WTC11 (cell line): ENCODE results near the gene FASN. TPM values are rescaled to one million over a fixed set of nuclear protein-coding genes. Genes with fewer than 3 reads are reported as not detected.

Experiments used
- ATAC-seq: fragments of 200-7000 bp; cut with Tn5 transposase; 2 replicates; pipeline ENCODE4 v1.10.0; 2021; ENCODE audit warnings: mild to moderate bottlenecking, moderate library complexity
- CTCF ChIA-PET: fragments of 300-600 bp; sonication (Branson Sonifier 250); formaldehyde crosslinking; loops from one replicate; lab custom pipeline; 2021; ENCODE audit warnings: antibody characterized with exemption; lab: Charles Lee
- POLR2A ChIA-PET: fragments of 350-600 bp; sonication (Branson Sonifier 250); formaldehyde crosslinking; loops from one replicate; lab custom pipeline; 2021; ENCODE audit warnings: antibody characterized with exemption; lab: Charles Lee
- DNase-seq: peaks from one replicate; pipeline ENCODE4 v3.0.0; 2021; ENCODE audit warnings: low spot score
- H3K27ac Mint-ChIP-seq: 2 replicates; pipeline ENCODE4 v1.8.0; 2021; ENCODE audit warnings: mixed read lengths
- H3K27me3 Mint-ChIP-seq: 2 replicates; pipeline ENCODE4 v1.8.0; 2021; ENCODE audit warnings: low read depth, mild to moderate bottlenecking, moderate library complexity, mixed read lengths
- H3K36me3 Mint-ChIP-seq: 2 replicates; pipeline ENCODE4 v1.8.0; 2021; ENCODE audit warnings: mixed read lengths
- H3K4me1 Mint-ChIP-seq: 2 replicates; pipeline ENCODE4 v1.8.0; 2022; ENCODE audit warnings: mixed read lengths
- H3K4me3 Mint-ChIP-seq: 2 replicates; pipeline ENCODE4 v1.8.0; 2021; ENCODE audit warnings: mild to moderate bottlenecking, moderate library complexity, mixed read lengths
- H3K9me3 Mint-ChIP-seq: 2 replicates; pipeline ENCODE4 v1.8.0; 2021; ENCODE audit warnings: mixed read lengths
- AR ChIP-seq: fragments of 250-450 bp; sonication (Bioruptor Pico); IDR thresholded peaks from 2 replicates; pipeline ENCODE4 v1.9.0; 2021; ENCODE audit warnings: mild to moderate bottlenecking
- CDX4 ChIP-seq: fragments of 250-450 bp; sonication (Bioruptor Pico); IDR thresholded peaks from 2 replicates; pipeline ENCODE4 v1.9.0; 2021; ENCODE audit warnings: moderate library complexity, mild to moderate bottlenecking, inconsistent platforms, borderline replicate concordance
- E2F1 ChIP-seq: sonication (generic); formaldehyde crosslinking; IDR thresholded peaks from 2 replicates; pipeline ENCODE4 v1.8.0; 2022; ENCODE audit warnings: mild to moderate bottlenecking, missing genetic modification reagents
- EMX1 ChIP-seq: fragments of 250-450 bp; sonication (Bioruptor Pico); IDR thresholded peaks from 2 replicates; pipeline ENCODE4 v1.8.0; 2021; ENCODE audit warnings: mild to moderate bottlenecking
- ERG ChIP-seq: fragments of 250-450 bp; sonication (Bioruptor Pico); IDR thresholded peaks from 2 replicates; pipeline ENCODE4 v1.8.0; 2021; ENCODE audit warnings: mild to moderate bottlenecking
- HMGA2 ChIP-seq: fragments of 250-450 bp; sonication (Bioruptor Pico); IDR thresholded peaks from 2 replicates; pipeline ENCODE4 v1.4.0; 2021; ENCODE audit warnings: mild to moderate bottlenecking, moderate library complexity
- MAX ChIP-seq: sonication (generic); formaldehyde crosslinking; IDR thresholded peaks from 2 replicates; pipeline ENCODE4 v1.8.0; 2022; ENCODE audit warnings: mild to moderate bottlenecking, missing genetic modification reagents
- MYBL2 ChIP-seq: sonication (generic); formaldehyde crosslinking; IDR thresholded peaks from 2 replicates; pipeline ENCODE4 v1.8.1; 2023; ENCODE audit warnings: mild to moderate bottlenecking, moderate library complexity, missing genetic modification reagents
- NFATC4 ChIP-seq: fragments of 250-450 bp; sonication (Bioruptor Pico); IDR thresholded peaks from 2 replicates; pipeline ENCODE4 v1.9.0; 2021; ENCODE audit warnings: mild to moderate bottlenecking
- TCF7 ChIP-seq: sonication (generic); formaldehyde crosslinking; IDR thresholded peaks from 2 replicates; pipeline ENCODE4 v1.8.0; 2022; ENCODE audit warnings: mild to moderate bottlenecking, low read depth, missing genetic modification reagents, moderate library complexity
- ZBTB21 ChIP-seq: sonication (generic); formaldehyde crosslinking; IDR thresholded peaks from 2 replicates; pipeline ENCODE4 v1.8.1; 2023; ENCODE audit warnings: mild to moderate bottlenecking, missing genetic modification reagents, borderline replicate concordance
- ZNF263 ChIP-seq: sonication (generic); formaldehyde crosslinking; IDR thresholded peaks from 2 replicates; pipeline ENCODE4 v1.8.1; 2022; ENCODE audit warnings: low read depth, mild to moderate bottlenecking, moderate library complexity, missing genetic modification reagents
- ZNF317 ChIP-seq: sonication (generic); formaldehyde crosslinking; IDR thresholded peaks from 2 replicates; pipeline ENCODE4 v1.8.1; 2023; ENCODE audit warnings: low read depth, mild to moderate bottlenecking, moderate library complexity, missing genetic modification reagents, borderline replicate concordance
- ZNF416 ChIP-seq: fragments of 250-450 bp; sonication (Bioruptor Pico); IDR thresholded peaks from 2 replicates; pipeline ENCODE4 v1.9.0; 2021; ENCODE audit warnings: mild to moderate bottlenecking, inconsistent platforms
- ZNF423 ChIP-seq: fragments of 250-450 bp; sonication (Bioruptor Pico); IDR thresholded peaks from 2 replicates; pipeline ENCODE4 v2.1.2; 2022; ENCODE audit warnings: mild to moderate bottlenecking, moderate library complexity
- ZNF512 ChIP-seq: sonication (generic); formaldehyde crosslinking; IDR thresholded peaks from 2 replicates; pipeline ENCODE4 v1.8.1; 2022; ENCODE audit warnings: missing genetic modification reagents, borderline replicate concordance
- ZNF671 ChIP-seq: fragments of 250-450 bp; sonication (Bioruptor Pico); IDR thresholded peaks from 2 replicates; pipeline ENCODE4 v1.8.0; 2021; ENCODE audit warnings: mild to moderate bottlenecking
- total RNA-seq: library from RNA; stranded (reverse); gene quantifications from 3 replicates; pipeline ENCODE4 v1.2.3, GENCODE V29; 2021

The FASN gene
- total RNA-seq, 1 experiment from 2014 or later, result 742 TPM

GRCh38 chr17:82076018-82076784 is 21.8 kb downstream of the FASN start:
- Mint-ChIP-seq H3K36me3 (peaks cover 9% of the 10 kb centered on the region), H3K27ac (peak overlapping the region; percentile 82), H3K9me3 (no peaks in the 10 kb centered on the region), H3K4me3 (no peak overlapping the region), H3K4me1 (no peaks in the 10 kb centered on the region), H3K27me3 (peaks cover 15% of the 10 kb centered on the region)
- TF ChIP-seq MAX (CRISPR knock-in tag) (no peak), ZNF423 (CRISPR knock-in tag) (no peak), HMGA2 (no peak), ZNF317 (CRISPR knock-in tag) (no peak), CDX4 (CRISPR knock-in tag) (no peak), NFATC4 (CRISPR knock-in tag) (peak; percentile 35; the same call in 1 of the 2 replicates), ERG (CRISPR knock-in tag) (peak; percentile 60), AR (CRISPR knock-in tag) (0 out of 2 replicates have a peak, but pooled peaks have one; percentile 21), ZNF512 (CRISPR knock-in tag) (no peak), ZNF416 (peak; percentile 77; the same call in 1 of the 2 replicates), ZNF671 (CRISPR knock-in tag) (peak; percentile 50; the same call in 1 of the 2 replicates), ZBTB21 (no peak), TCF7 (CRISPR knock-in tag) (no peak), MYBL2 (no peak), EMX1 (CRISPR knock-in tag) (peak; percentile 25; the same call in 1 of the 2 replicates)
- CTCF ChIA-PET, result interaction anchor here (0.6 to 4.9 kb wide), 6 partner anchors 10 to 46 kb away, joined by 3 to 37 read pairs (median 6); partner anchors contain the start of genes DCXR and RAC3
- ATAC-seq (no peak), DNase-seq (no peak)
- POLR2A ChIA-PET, result interaction anchor here (0.9 to 1.2 kb wide), 3 partner anchors 22 to 53 kb away, joined by 3 to 5 read pairs (median 4); partner anchors contain the start of genes CENPX, FASN and LRRC45

GRCh38 chr17:82073446-82073845 is 24.6 kb downstream of the FASN start:
- POLR2A ChIA-PET, result no interaction called here
- TF ChIP-seq ZNF263 (CRISPR knock-in tag), result no peak
- TF ChIP-seq E2F1, result no peak
- Mint-ChIP-seq H3K27me3 (peaks cover 17% of the 10 kb centered on the region), H3K27ac (no peak overlapping the region), H3K4me3 (no peak overlapping the region), H3K9me3 (no peaks in the 10 kb centered on the region), H3K36me3 (peaks cover 3% of the 10 kb centered on the region), H3K4me1 (no peaks in the 10 kb centered on the region)
- CTCF ChIA-PET, result interaction anchor here (0.8 to 1.7 kb wide), 2 partner anchors 43 to 81 kb away, joined by 4 to 8 read pairs; no protein-coding TSS in a partner anchor
- DNase-seq (no peak), ATAC-seq (no peak)
